Measurements from ENCODE around the gene SLC26A1. TPM values are rescaled to one million over a fixed set of nuclear protein-coding genes. Genes with fewer than 3 reads are reported as not detected.

SLC26A1 gene
- total and polyA plus RNA-seq, 2 of the 13 experiments (the other 11 are each of a cell fraction or from before 2014, with no cell fraction given): 5.4 to 22.9 TPM

- TF ChIP-seq AGO2 (optimal IDR thresholded peaks at IDR 0.05; ENCODE audit: low read depth, low read length) (peak; percentile 74), AGO1 (IDR thresholded peaks at IDR 0.05; ENCODE audit: low read depth, low read length, poor library complexity, severe bottlenecking) (no peak), MATR3 (CRISPR knock-in tag; IDR thresholded peaks at IDR 0.05) (no peak), ZNF660 (CRISPR knock-in tag; IDR thresholded peaks at IDR 0.05; ENCODE audit: borderline replicate concordance, low read depth) (no peak), ETV5 (CRISPR knock-in tag; IDR thresholded peaks at IDR 0.05; ENCODE audit: borderline replicate concordance) (0 out of 2 replicates have a peak, but pooled peaks have one; percentile 9), REL (CRISPR knock-in tag; conservative IDR thresholded peaks at IDR 0.05) (no peak), ZNF468 (CRISPR knock-in tag; IDR thresholded peaks at IDR 0.05) (no peak), ARHGAP35 (CRISPR knock-in tag; IDR thresholded peaks at IDR 0.05; ENCODE audit: borderline replicate concordance) (no peak), RBFOX2 (IDR thresholded peaks at IDR 0.05; ENCODE audit: low read depth, low read length) (peak; percentile 61), PHF20 (CRISPR knock-in tag; IDR thresholded peaks at IDR 0.05) (no peak), ZBTB34 (CRISPR knock-in tag; IDR thresholded peaks at IDR 0.05) (0 out of 2 replicates have a peak, but pooled peaks have one; percentile 55), EHMT2 (IDR thresholded peaks at IDR 0.05; ENCODE audit: borderline replicate concordance, low read depth, low read length) (no peak)
- TF ChIP-seq, protein P1, sequence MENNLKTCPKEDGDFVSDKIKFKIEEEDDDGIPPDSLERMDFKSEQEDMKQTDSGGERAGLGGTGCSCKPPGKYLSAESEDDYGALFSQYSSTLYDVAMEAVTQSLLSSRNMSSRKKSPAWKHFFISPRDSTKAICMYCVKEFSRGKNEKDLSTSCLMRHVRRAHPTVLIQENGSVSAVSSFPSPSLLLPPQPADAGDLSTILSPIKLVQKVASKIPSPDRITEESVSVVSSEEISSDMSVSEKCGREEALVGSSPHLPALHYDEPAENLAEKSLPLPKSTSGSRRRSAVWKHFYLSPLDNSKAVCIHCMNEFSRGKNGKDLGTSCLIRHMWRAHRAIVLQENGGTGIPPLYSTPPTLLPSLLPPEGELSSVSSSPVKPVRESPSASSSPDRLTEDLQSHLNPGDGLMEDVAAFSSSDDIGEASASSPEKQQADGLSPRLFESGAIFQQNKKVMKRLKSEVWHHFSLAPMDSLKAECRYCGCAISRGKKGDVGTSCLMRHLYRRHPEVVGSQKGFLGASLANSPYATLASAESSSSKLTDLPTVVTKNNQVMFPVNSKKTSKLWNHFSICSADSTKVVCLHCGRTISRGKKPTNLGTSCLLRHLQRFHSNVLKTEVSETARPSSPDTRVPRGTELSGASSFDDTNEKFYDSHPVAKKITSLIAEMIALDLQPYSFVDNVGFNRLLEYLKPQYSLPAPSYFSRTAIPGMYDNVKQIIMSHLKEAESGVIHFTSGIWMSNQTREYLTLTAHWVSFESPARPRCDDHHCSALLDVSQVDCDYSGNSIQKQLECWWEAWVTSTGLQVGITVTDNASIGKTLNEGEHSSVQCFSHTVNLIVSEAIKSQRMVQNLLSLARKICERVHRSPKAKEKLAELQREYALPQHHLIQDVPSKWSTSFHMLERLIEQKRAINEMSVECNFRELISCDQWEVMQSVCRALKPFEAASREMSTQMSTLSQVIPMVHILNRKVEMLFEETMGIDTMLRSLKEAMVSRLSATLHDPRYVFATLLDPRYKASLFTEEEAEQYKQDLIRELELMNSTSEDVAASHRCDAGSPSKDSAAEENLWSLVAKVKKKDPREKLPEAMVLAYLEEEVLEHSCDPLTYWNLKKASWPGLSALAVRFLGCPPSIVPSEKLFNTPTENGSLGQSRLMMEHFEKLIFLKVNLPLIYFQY (CRISPR knock-in tag; IDR thresholded peaks at IDR 0.05; ENCODE audit: borderline replicate concordance): no peak
Observed at GRCh38 chr4:1013225-1014073, 20.2 kb upstream of the SLC26A1 start (continued).

Data from HepG2 (cell line).